Measurements from ENCODE around the gene AFG1L.
"Not testable (repeated sequence)": the region's sequence is repeated elsewhere in the genome, so short reads cannot be mapped to it uniquely, and the experiment has no call there.

The AFG1L gene

DNA sequence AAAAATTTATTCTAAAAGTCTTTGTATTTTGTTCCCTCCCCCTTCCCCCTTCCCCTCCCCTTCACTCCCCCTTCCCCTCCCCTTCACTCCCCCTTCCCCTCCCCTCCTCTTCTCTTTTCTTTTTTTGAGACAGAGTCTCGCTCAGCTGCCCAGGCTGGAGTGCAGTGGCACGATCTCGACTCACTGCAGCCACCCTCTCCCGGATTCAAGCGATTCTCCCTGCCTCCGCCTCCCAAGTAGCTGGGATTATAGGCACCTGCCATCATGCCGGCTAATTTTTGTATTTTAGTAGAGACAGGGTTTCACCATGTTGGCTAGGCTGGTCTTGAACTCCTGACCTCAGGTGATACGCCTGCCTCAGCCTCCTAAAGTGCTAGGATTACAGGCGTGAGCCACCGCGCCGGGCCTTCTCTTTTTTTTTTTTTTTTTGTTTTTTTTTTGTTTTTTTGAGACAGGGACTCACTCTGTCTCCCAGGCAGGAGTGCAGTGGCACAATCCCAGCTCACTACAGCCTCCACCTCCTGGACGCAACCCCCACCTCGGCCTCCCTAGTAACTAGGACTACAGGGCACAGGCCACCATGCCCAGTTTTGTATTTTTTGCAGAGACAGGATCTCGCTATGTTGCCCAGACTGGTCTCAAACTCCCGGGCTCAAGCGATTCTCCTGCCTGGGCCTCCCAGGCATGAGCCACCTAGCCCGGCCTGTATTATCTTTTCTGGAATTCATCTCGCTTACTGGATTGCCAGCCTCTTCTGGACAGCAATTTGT, 1.1 kb upstream of the AFG1L start:
- Histone ChIP-seq H3K4me3 (ENCODE audit: low read depth in 1 of 2, low read length in 1 of 2) (peak overlapping the region; percentile 76 to 95), H3K27me3 (no peaks in the 10 kb centered on the region), H3K4me1 (ENCODE audit: control insufficient read depth in 1 of 2, insufficient read depth in 1 of 2, low read depth in 1 of 2, low read length in 1 of 2) (peaks cover 11 to 17% of the 10 kb centered on the region in 2 experiments), H3K9me3 (no peaks in the 10 kb centered on the region), H3K36me3 (no peaks in the 10 kb centered on the region), H3K27ac (peak overlapping the region; percentile 86)
- TF ChIP-seq, protein P1, sequence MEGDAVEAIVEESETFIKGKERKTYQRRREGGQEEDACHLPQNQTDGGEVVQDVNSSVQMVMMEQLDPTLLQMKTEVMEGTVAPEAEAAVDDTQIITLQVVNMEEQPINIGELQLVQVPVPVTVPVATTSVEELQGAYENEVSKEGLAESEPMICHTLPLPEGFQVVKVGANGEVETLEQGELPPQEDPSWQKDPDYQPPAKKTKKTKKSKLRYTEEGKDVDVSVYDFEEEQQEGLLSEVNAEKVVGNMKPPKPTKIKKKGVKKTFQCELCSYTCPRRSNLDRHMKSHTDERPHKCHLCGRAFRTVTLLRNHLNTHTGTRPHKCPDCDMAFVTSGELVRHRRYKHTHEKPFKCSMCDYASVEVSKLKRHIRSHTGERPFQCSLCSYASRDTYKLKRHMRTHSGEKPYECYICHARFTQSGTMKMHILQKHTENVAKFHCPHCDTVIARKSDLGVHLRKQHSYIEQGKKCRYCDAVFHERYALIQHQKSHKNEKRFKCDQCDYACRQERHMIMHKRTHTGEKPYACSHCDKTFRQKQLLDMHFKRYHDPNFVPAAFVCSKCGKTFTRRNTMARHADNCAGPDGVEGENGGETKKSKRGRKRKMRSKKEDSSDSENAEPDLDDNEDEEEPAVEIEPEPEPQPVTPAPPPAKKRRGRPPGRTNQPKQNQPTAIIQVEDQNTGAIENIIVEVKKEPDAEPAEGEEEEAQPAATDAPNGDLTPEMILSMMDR (IDR thresholded peaks at IDR 0.05), result no peak

DNA sequence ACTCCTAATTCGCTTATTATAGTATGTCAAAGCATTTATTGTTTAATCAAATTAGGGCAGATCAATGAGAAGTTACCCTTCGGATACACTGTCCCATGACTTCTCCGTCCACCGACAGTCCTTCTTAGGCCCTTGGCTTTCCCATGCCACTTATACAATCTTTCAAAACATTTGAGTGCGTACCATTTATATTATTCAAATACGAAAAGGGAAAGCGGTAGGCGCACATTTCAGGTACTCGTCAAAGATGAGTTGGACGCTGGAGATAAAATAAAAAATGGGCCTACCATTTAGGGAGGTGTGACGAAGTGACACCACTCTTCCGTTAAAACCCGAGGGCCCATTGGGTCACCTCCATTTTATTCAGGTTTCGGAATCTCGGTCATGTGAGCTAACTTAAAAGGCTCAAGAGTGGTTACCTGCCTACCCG, 542 bp upstream of the AFG1L start:
- Histone ChIP-seq H3K27me3 (no peaks in the 10 kb centered on the region), H3K4me1 (ENCODE audit: control insufficient read depth in 1 of 2, insufficient read depth in 1 of 2, low read depth in 1 of 2, low read length in 1 of 2) (peaks cover 11 to 17% of the 10 kb centered on the region in 2 experiments), H3K36me3 (no peaks in the 10 kb centered on the region), H3K27ac (peak overlapping the region; percentile 86), H3K4me3 (ENCODE audit: low read depth in 1 of 2, low read length in 1 of 2) (peak overlapping the region; percentile 76 to 95), H3K9me3 (no peaks in the 10 kb centered on the region)
- TF ChIP-seq, protein P1 (IDR thresholded peaks at IDR 0.05), result no peak

DNA sequence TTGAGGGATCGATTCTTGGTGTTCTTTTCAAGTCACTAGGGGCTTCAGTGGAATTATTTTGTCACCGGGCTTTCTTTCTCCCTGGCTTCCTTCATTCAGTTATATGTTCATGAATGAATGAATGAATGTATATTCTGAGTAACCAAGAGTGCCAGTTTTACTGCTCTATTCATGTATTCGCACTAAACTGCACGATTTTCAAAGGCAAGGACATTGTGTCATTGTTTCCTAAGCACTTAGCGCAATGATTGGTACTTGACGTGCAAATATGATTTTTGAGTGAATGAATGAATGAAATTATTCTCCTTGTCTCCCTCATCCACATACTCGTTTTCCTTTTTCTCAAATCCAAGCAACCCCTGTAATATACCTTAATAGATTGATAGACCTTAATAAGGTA, 822 bp downstream of the AFG1L start:
- TF ChIP-seq, protein P1 (IDR thresholded peaks at IDR 0.05), result no peak
- Histone ChIP-seq H3K27me3 (no peaks in the 10 kb centered on the region), H3K27ac (peak overlapping the region; percentile 86), H3K4me3 (ENCODE audit: low read depth in 1 of 2, low read length in 1 of 2) (peak overlapping the region; percentile 76 to 95), H3K4me1 (ENCODE audit: control insufficient read depth in 1 of 2, insufficient read depth in 1 of 2, low read depth in 1 of 2, low read length in 1 of 2) (peaks cover 11 to 17% of the 10 kb centered on the region in 2 experiments), H3K9me3 (no peaks in the 10 kb centered on the region), H3K36me3 (no peaks in the 10 kb centered on the region)

DNA sequence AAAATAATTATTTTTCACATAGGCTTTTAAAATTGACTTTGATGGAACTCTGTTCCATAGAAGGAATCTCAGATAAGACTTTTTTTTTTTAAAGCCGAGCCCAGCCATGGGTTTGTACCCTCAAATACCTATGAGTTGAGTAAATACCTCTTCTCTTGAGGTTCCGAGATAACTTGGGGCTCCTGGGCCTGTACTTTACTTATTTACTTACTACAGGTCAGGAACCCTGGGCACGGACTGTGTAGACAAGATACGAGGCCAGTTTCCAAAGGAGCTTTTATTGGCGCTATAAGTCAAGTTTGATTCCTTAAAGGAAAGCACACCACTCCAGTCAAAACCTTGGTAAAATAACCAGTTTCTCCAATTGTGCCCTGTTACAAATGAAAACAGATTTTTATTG, 7.5 kb downstream of the AFG1L start:
- H3K36me3 ChIP-seq, result no peaks in the 10 kb centered on the region
- TF ChIP-seq, protein P1 (IDR thresholded peaks at IDR 0.05), result no peak
- H3K4me3 ChIP-seq (ENCODE audit: low read depth in 1 of 2, low read length in 1 of 2), result no peak overlapping the region
- H3K9me3 ChIP-seq, result no peaks in the 10 kb centered on the region
- H3K27me3 ChIP-seq, result no peaks in the 10 kb centered on the region
- no peaks in the 10 kb centered on the region for H3K4me1 ChIP-seq (ENCODE audit: control insufficient read depth in 1 of 2, insufficient read depth in 1 of 2, low read depth in 1 of 2, low read length in 1 of 2)
- no peak overlapping the region for H3K27ac ChIP-seq

DNA sequence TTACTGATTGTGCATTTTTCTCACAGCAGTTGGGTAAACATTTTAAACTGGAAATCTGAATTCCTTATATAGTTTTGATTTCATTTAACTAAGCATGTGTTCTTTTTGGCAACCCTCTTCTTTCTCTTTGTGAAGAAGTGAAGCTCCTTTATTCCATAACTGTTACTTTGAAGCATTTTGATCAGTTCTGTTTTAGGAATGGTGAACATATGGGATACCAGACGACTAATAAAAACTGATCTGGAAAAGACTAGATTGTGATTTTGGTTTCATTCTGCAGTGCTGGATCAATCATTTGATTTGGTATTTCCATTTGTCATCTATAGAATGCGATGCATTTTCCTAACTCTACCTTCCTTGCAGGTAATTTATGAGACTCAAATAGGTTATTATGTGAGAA, 9.8 kb downstream of the AFG1L start:
- H3K4me3 ChIP-seq (ENCODE audit: low read depth in 1 of 2, low read length in 1 of 2), result no peak overlapping the region
- no peaks in the 10 kb centered on the region for H3K4me1 ChIP-seq (ENCODE audit: control insufficient read depth in 1 of 2, insufficient read depth in 1 of 2, low read depth in 1 of 2, low read length in 1 of 2)
- TF ChIP-seq, protein P1 (IDR thresholded peaks at IDR 0.05), result no peak
- no peaks in the 10 kb centered on the region for H3K9me3 ChIP-seq
- H3K27me3 ChIP-seq, result no peaks in the 10 kb centered on the region
- H3K36me3 ChIP-seq, result no peaks in the 10 kb centered on the region
- no peak overlapping the region for H3K27ac ChIP-seq

DNA sequence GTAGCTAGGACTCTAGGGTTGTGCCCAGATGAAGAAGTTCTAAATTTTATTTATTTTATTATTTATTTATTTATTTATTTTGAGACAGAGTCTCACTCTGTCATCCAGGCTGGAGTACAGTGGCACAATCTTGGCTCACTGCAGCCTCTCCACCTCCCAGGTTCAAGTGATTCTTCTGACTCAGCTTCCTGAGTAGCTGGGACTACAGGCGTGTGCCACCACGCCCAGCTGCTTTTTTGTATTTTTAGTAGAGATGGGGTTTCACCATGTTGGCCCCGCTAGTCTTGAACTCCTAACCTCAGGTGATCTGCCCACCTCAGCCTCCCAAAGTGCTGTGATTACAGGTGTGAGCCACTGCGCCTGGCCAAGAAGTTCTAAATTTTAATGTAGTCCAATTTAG, 13.8 kb downstream of the AFG1L start:
- H3K4me3 ChIP-seq (ENCODE audit: low read depth in 1 of 2, low read length in 1 of 2); H3K4me1 ChIP-seq (ENCODE audit: control insufficient read depth in 1 of 2, insufficient read depth in 1 of 2, low read depth in 1 of 2, low read length in 1 of 2); H3K9me3 ChIP-seq; H3K36me3 ChIP-seq; H3K27me3 ChIP-seq; H3K27ac ChIP-seq: not testable (repeated sequence)
